ENCODE data around the gene ASCC2. TPM values are rescaled to one million over a fixed set of nuclear protein-coding genes. Genes with fewer than 3 reads are reported as not detected.

Gene ASCC2
- total RNA-seq, 1 experiment from 2014 or later, result 54.9 TPM

GRCh38 chr22:29753808-29754657 is 84.0 kb downstream of the ASCC2 start:
- no peak overlapping the region for H3K4me3 ChIP-seq (ENCODE audit: low read depth, low read length, poor library complexity, severe bottlenecking)
- H3K36me3 ChIP-seq (ENCODE audit: insufficient read depth, low read length, poor library complexity, severe bottlenecking), result no peaks in the 10 kb centered on the region
- H3K4me1 ChIP-seq (ENCODE audit: insufficient read depth, low read length, poor library complexity, severe bottlenecking), result peaks cover 8% of the 10 kb centered on the region
- DNase-seq (ENCODE audit: low spot score), result no peak
- no peak overlapping the region for H3K27ac ChIP-seq (ENCODE audit: low read depth, low read length, poor library complexity, severe bottlenecking)
- no peak for TF ChIP-seq CTCF (conservative IDR thresholded peaks at IDR 0.05; ENCODE audit: low read depth, low read length)
- no peak for TF ChIP-seq EZH2 (IDR thresholded peaks at IDR 0.05; ENCODE audit: borderline replicate concordance, low read depth, low read length, poor library complexity, severe bottlenecking)
- intact Hi-C loops (cut with micrococcal nuclease; ENCODE audit: unreplicated experiment), result no loop called here
- no TSS peak for BruUV-seq (replicated peaks)
- POLR2A ChIA-PET (ENCODE audit: low non-redundant PET), result no interaction called here
- H3K9me3 ChIP-seq (ENCODE audit: low read depth, low read length, poor library complexity, severe bottlenecking), result no peaks in the 10 kb centered on the region
- H3K27me3 ChIP-seq (replicated peaks; ENCODE audit: insufficient read depth, low read depth, low read length, poor library complexity), result no peaks in the 10 kb centered on the region
- CTCF ChIA-PET, result no interaction called here

- no peak for DNase-seq (ENCODE audit: low spot score)
- CTCF ChIA-PET, result no interaction called here
- no peaks in the 10 kb centered on the region for H3K36me3 ChIP-seq (ENCODE audit: insufficient read depth, low read length, poor library complexity, severe bottlenecking)
- POLR2A ChIA-PET (ENCODE audit: low non-redundant PET), result no interaction called here
- intact Hi-C loops (cut with micrococcal nuclease; ENCODE audit: unreplicated experiment), result no loop called here
- no peaks in the 10 kb centered on the region for H3K9me3 ChIP-seq (ENCODE audit: low read depth, low read length, poor library complexity, severe bottlenecking)
- H3K27me3 ChIP-seq (replicated peaks; ENCODE audit: insufficient read depth, low read depth, low read length, poor library complexity), result no peaks in the 10 kb centered on the region
- no peak overlapping the region for H3K4me3 ChIP-seq (ENCODE audit: low read depth, low read length, poor library complexity, severe bottlenecking)
- H3K27ac ChIP-seq (ENCODE audit: low read depth, low read length, poor library complexity, severe bottlenecking), result no peak overlapping the region
- no peaks in the 10 kb centered on the region for H3K4me1 ChIP-seq (ENCODE audit: insufficient read depth, low read length, poor library complexity, severe bottlenecking)
- BruUV-seq (replicated peaks), result no TSS peak
- TF ChIP-seq EZH2 (IDR thresholded peaks at IDR 0.05; ENCODE audit: borderline replicate concordance, low read depth, low read length, poor library complexity, severe bottlenecking), result no peak
- TF ChIP-seq CTCF (conservative IDR thresholded peaks at IDR 0.05; ENCODE audit: low read depth, low read length), result no peak
Measured at GRCh38 chr22:29751669-29752068, 86.4 kb downstream of the ASCC2 start.

- no TSS peak for BruUV-seq (replicated peaks)
- Histone ChIP-seq H3K27ac (ENCODE audit: low read depth, low read length, poor library complexity, severe bottlenecking) (no peak overlapping the region), H3K27me3 (replicated peaks; ENCODE audit: insufficient read depth, low read depth, low read length, poor library complexity) (no peaks in the 10 kb centered on the region), H3K4me1 (ENCODE audit: insufficient read depth, low read length, poor library complexity, severe bottlenecking) (no peaks in the 10 kb centered on the region), H3K4me3 (ENCODE audit: low read depth, low read length, poor library complexity, severe bottlenecking) (no peak overlapping the region), H3K9me3 (ENCODE audit: low read depth, low read length, poor library complexity, severe bottlenecking) (no peaks in the 10 kb centered on the region), H3K36me3 (ENCODE audit: insufficient read depth, low read length, poor library complexity, severe bottlenecking) (no peaks in the 10 kb centered on the region)
- POLR2A ChIA-PET (ENCODE audit: low non-redundant PET), result no interaction called here
- TF ChIP-seq CTCF (conservative IDR thresholded peaks at IDR 0.05; ENCODE audit: low read depth, low read length), result no peak
- intact Hi-C loops (cut with micrococcal nuclease; ENCODE audit: unreplicated experiment), result no loop called here
- DNase-seq (ENCODE audit: low spot score), result no peak
- CTCF ChIA-PET, result no interaction called here
Measured at GRCh38 chr22:29750559-29751538, 87.2 kb downstream of the ASCC2 start.
